H9 (cell line): ENCODE data around the gene HECW1. TPM values are rescaled to one million over a fixed set of nuclear protein-coding genes. Genes with fewer than 3 reads are reported as not detected.

Experiments used
- DNase-seq: peaks from one replicate; pipeline ENCODE4 v3.0.0-alpha.2; 2017
- H2AFZ ChIP-seq: one replicate; pipeline ENCODE4 v1.6.1; 2013; ENCODE audit warnings: mild to moderate bottlenecking, low read length, control low read depth, moderate library complexity
- H2AK5ac ChIP-seq: 2 replicates; pipeline ENCODE4 v1.6.1; 2013; ENCODE audit warnings: low read length, control low read depth, mixed read lengths; ENCODE audit not compliant: insufficient read length
- H2BK120ac ChIP-seq: one replicate; pipeline ENCODE4 v1.6.1; 2013; ENCODE audit warnings: low read depth, mild to moderate bottlenecking, low read length, control low read depth, inconsistent platforms; ENCODE audit not compliant: poor library complexity, severe bottlenecking
- H2BK12ac ChIP-seq: 2 replicates; pipeline ENCODE4 v1.6.1; 2013; ENCODE audit warnings: low read length, control low read depth, mixed read lengths, low read depth; ENCODE audit not compliant: insufficient read length
- H2BK15ac ChIP-seq: 2 replicates; pipeline ENCODE4 v1.6.1; 2013; ENCODE audit warnings: low read depth, low read length, control low read depth
- H2BK20ac ChIP-seq: one replicate; pipeline ENCODE4 v1.6.1; 2013; ENCODE audit warnings: low read depth, mild to moderate bottlenecking, low read length, control low read depth, inconsistent platforms; ENCODE audit not compliant: poor library complexity, severe bottlenecking
- H2BK5ac ChIP-seq: 2 replicates; pipeline ENCODE4 v1.6.1; 2013; ENCODE audit warnings: low read length, control low read depth, mixed read lengths; ENCODE audit not compliant: insufficient read length
- H3K14ac ChIP-seq: 2 replicates; pipeline ENCODE4 v1.6.1; 2013; ENCODE audit warnings: low read length, control low read depth; ENCODE audit not compliant: insufficient read depth
- H3K18ac ChIP-seq: 2 replicates; pipeline ENCODE4 v1.6.1; 2013; ENCODE audit warnings: low read depth, mild to moderate bottlenecking, mixed read lengths, low read length, control low read depth; ENCODE audit not compliant: insufficient read length
- H3K23ac ChIP-seq: 2 replicates; pipeline ENCODE4 v1.6.1; 2013; ENCODE audit warnings: low read length, control low read depth, mixed read lengths, low read depth; ENCODE audit not compliant: insufficient read length
- H3K23me2 ChIP-seq: 2 replicates; pipeline ENCODE4 v1.6.1; 2013; ENCODE audit warnings: low read depth, mild to moderate bottlenecking, mixed read lengths, low read length, control low read depth; ENCODE audit not compliant: insufficient read length, poor library complexity, severe bottlenecking
- H3K27ac ChIP-seq: 2 replicates; pipeline ENCODE4 v1.5.1; 2013; ENCODE audit warnings: low read length, control low read depth, mixed read lengths, low read depth; ENCODE audit not compliant: insufficient read length
- H3K27me3 ChIP-seq: 2 replicates; pipeline ENCODE4 v1.6.1; 2013; ENCODE audit warnings: low read length, control low read depth, inconsistent platforms; ENCODE audit not compliant: insufficient read depth
- H3K4ac ChIP-seq: 2 replicates; pipeline ENCODE4 v1.6.1; 2013; ENCODE audit warnings: low read depth, mild to moderate bottlenecking, control low read depth, inconsistent platforms, low read length, moderate library complexity
- H3K4me1 ChIP-seq: 2 replicates; pipeline ENCODE4 v1.6.1; 2013; ENCODE audit warnings: low read length, control low read depth, inconsistent platforms; ENCODE audit not compliant: insufficient read depth
- H3K4me2 ChIP-seq: 2 replicates; pipeline ENCODE4 v1.6.1; 2013; ENCODE audit warnings: low read length, control low read depth, mixed read lengths; ENCODE audit not compliant: insufficient read length, insufficient read depth
- H3K56ac ChIP-seq: 2 replicates; pipeline ENCODE4 v1.6.1; 2013; ENCODE audit warnings: low read depth, mild to moderate bottlenecking, mixed read lengths, low read length, control low read depth; ENCODE audit not compliant: insufficient read length
- H3K79me1 ChIP-seq: 2 replicates; pipeline ENCODE4 v1.6.1; 2013; ENCODE audit warnings: low read depth, mild to moderate bottlenecking, moderate library complexity, low read length, control low read depth, inconsistent platforms; ENCODE audit not compliant: insufficient read depth, poor library complexity, severe bottlenecking
- H3K79me2 ChIP-seq: 2 replicates; pipeline ENCODE4 v1.6.1; 2013; ENCODE audit warnings: low read length, control low read depth, inconsistent platforms; ENCODE audit not compliant: insufficient read depth
- H3K9ac ChIP-seq: 2 replicates; pipeline ENCODE4 v1.6.1; 2013; ENCODE audit warnings: low read length, control low read depth, mixed read lengths; ENCODE audit not compliant: insufficient read length; ENCODE audit errors: extremely low read depth
- H3K9me3 ChIP-seq: one replicate; pipeline ENCODE4 v1.6.1; 2013; ENCODE audit warnings: low read depth, low read length, inconsistent platforms; ENCODE audit not compliant: control insufficient read depth
- H3T11ph ChIP-seq: one replicate; pipeline ENCODE4 v1.6.1; 2013; ENCODE audit warnings: mild to moderate bottlenecking, low read length, control low read depth, inconsistent platforms
- H4K20me1 ChIP-seq: one replicate; pipeline ENCODE4 v1.6.1; 2013; ENCODE audit not compliant: control insufficient read depth, insufficient read length, insufficient read depth
- H4K5ac ChIP-seq: 2 replicates; pipeline ENCODE4 v1.6.1; 2013; ENCODE audit warnings: low read depth, mild to moderate bottlenecking, mixed read lengths, low read length, control low read depth; ENCODE audit not compliant: insufficient read length
- H4K8ac ChIP-seq: replicated peaks from 2 replicates; pipeline ENCODE4 v1.6.1; 2013; ENCODE audit warnings: low read length, control low read depth, mixed read lengths, low read depth; ENCODE audit not compliant: insufficient read length
- H4K91ac ChIP-seq: 2 replicates; pipeline ENCODE4 v1.6.1; 2013; ENCODE audit warnings: low read depth, mild to moderate bottlenecking, moderate library complexity, mixed read lengths, low read length, control low read depth; ENCODE audit not compliant: insufficient read length
- H3K27ac Mint-ChIP-seq, 3 experiments: 2 replicates in 2 of 3; 3 replicates in 1 of 3; pipeline ENCODE4 v1.8.0; 2020 to 2021; ENCODE audit warnings: mixed read lengths in 3 of 3, mild to moderate bottlenecking in 1 of 3, moderate library complexity in 1 of 3
- H3K27me3 Mint-ChIP-seq: 2 replicates; pipeline ENCODE4 v1.8.0; 2021; ENCODE audit warnings: low read depth, mild to moderate bottlenecking, moderate library complexity, mixed read lengths
- H3K36me3 Mint-ChIP-seq, 3 experiments: 2 replicates in 2 of 3; 3 replicates in 1 of 3; pipeline ENCODE4 v1.8.0; 2020 to 2021; ENCODE audit warnings: low read depth in 3 of 3, mixed read lengths in 3 of 3; ENCODE audit not compliant: insufficient read depth in 1 of 3
- H3K4me1 Mint-ChIP-seq, 2 experiments: 2 replicates each; pipeline ENCODE4 v1.8.0; 2020; ENCODE audit warnings: mixed read lengths in 2 of 2
- H3K4me3 Mint-ChIP-seq, 2 experiments: 2 replicates in 1 of 2; 3 replicates in 1 of 2; pipeline ENCODE4 v1.8.0; 2020 to 2021; ENCODE audit warnings: mild to moderate bottlenecking in 2 of 2, mixed read lengths in 2 of 2, moderate library complexity in 1 of 2
- H3K9me3 Mint-ChIP-seq, 2 experiments: 2 replicates in 1 of 2; 3 replicates in 1 of 2; pipeline ENCODE4 v1.8.0; 2020; ENCODE audit warnings: mild to moderate bottlenecking in 2 of 2, mixed read lengths in 2 of 2, moderate library complexity in 1 of 2
- WGBS: extraction: QIAGEN DNeasy Blood & Tissue Kit; methylation state at CpG from one replicate; pipeline ENCODE4 v1.1.7; 2013; ENCODE audit warnings: missing lambda C conversion rate, low lambda C conversion rate, mixed read lengths; ENCODE audit not compliant: insufficient read length; ENCODE audit errors: extremely low coverage; 5-methylcytosine and 5-hydroxymethylcytosine counted together
- total RNA-seq: library from RNA; stranded (reverse); gene quantifications from 2 replicates; pipeline ENCODE4 v1.2.1, GENCODE V29; 2021
- TF ChIP-seq, protein P1 (sequence below): fragments of 200-600 bp; sonication (generic); conservative IDR thresholded peaks from 3 replicates; pipeline ENCODE4 v1.8.0; 2021; ENCODE audit warnings: antibody characterized with exemption, mild to moderate bottlenecking

The HECW1 gene
- total RNA-seq, 1 experiment from 2014 or later = 5.0 TPM

DNA sequence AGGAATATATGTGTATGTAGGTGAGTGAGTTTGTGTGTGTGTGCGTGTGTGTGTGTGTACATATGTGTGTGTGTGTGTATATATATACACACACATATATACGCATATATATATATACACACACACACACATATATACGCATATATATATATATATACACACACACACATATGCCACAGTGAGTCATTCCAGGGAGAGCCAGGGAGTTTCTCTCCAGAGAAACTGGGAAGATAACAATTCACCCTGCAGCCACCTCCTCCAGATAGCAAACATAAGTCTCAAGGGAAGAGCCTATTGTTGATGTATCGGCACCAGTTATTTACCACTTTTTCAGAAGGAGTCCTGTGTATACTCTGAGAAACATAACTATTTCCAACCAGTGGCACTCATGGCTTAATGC lies 368.1 kb downstream of the HECW1 start:
- H2BK12ac ChIP-seq = no peak overlapping the region
- no peaks in the 10 kb centered on the region for H3K23me2 ChIP-seq
- H3K27me3 Mint-ChIP-seq = no peaks in the 10 kb centered on the region
- H4K91ac ChIP-seq = no peak overlapping the region
- no peak overlapping the region for H3K27ac ChIP-seq
- no peak overlapping the region for H2AFZ ChIP-seq
- H2AK5ac ChIP-seq = no peak overlapping the region
- no peak overlapping the region for H3K18ac ChIP-seq
- no peak overlapping the region for H3K27ac Mint-ChIP-seq
- H3K4ac ChIP-seq = no peak overlapping the region
- H3K4me1 ChIP-seq = no peaks in the 10 kb centered on the region
- H2BK5ac ChIP-seq = no peak overlapping the region
- TF ChIP-seq, protein P1, sequence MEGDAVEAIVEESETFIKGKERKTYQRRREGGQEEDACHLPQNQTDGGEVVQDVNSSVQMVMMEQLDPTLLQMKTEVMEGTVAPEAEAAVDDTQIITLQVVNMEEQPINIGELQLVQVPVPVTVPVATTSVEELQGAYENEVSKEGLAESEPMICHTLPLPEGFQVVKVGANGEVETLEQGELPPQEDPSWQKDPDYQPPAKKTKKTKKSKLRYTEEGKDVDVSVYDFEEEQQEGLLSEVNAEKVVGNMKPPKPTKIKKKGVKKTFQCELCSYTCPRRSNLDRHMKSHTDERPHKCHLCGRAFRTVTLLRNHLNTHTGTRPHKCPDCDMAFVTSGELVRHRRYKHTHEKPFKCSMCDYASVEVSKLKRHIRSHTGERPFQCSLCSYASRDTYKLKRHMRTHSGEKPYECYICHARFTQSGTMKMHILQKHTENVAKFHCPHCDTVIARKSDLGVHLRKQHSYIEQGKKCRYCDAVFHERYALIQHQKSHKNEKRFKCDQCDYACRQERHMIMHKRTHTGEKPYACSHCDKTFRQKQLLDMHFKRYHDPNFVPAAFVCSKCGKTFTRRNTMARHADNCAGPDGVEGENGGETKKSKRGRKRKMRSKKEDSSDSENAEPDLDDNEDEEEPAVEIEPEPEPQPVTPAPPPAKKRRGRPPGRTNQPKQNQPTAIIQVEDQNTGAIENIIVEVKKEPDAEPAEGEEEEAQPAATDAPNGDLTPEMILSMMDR = no peak
- H3K56ac ChIP-seq = no peak overlapping the region
- H2BK120ac ChIP-seq = no peak overlapping the region
- H4K5ac ChIP-seq = no peak overlapping the region
- H3K9me3 Mint-ChIP-seq = peaks cover 13% of the 10 kb centered on the region in 2 experiments
- no peak overlapping the region for H3T11ph ChIP-seq
- no peaks in the 10 kb centered on the region for H3K9me3 ChIP-seq
- H4K8ac ChIP-seq = no peak overlapping the region
- H3K4me2 ChIP-seq = no peak overlapping the region
- H3K14ac ChIP-seq = no peak overlapping the region
- H3K4me3 Mint-ChIP-seq = no peak overlapping the region
- no peaks in the 10 kb centered on the region for H4K20me1 ChIP-seq
- WGBS = no CpG with 5 or more reads among the region's 4 CpGs
- H3K79me2 ChIP-seq = no peaks in the 10 kb centered on the region
- peaks cover 12 to 16% (median 14%) of the 10 kb centered on the region in 3 experiments for H3K36me3 Mint-ChIP-seq
- peaks cover 3 to 7% of the 10 kb centered on the region in 2 experiments; a peak in 2 of 4 replicates for H3K4me1 Mint-ChIP-seq
- H2BK20ac ChIP-seq = no peak overlapping the region
- no peak for DNase-seq
- H2BK15ac ChIP-seq = no peak overlapping the region
- H3K9ac ChIP-seq = no peak overlapping the region
- no peaks in the 10 kb centered on the region for H3K27me3 ChIP-seq
- no peak overlapping the region for H3K23ac ChIP-seq
- H3K79me1 ChIP-seq = no peaks in the 10 kb centered on the region
